Panc1 (cell line): Measurements from ENCODE around the gene TMEM127.
A peak's percentile ranks its signal among the peaks of the same experiment; 100 is the strongest.

ENCODE experiments used
- CTCF ChIP-seq: fragments of 450-650 bp; IDR thresholded peaks from 2 replicates; pipeline ENCODE4 v1.5.1; 2017; ENCODE audit warnings: mild to moderate bottlenecking
- POLR2AphosphoS5 ChIP-seq: IDR thresholded peaks from 2 replicates; pipeline ENCODE4 v1.6.1; 2012; ENCODE audit warnings: mild to moderate bottlenecking, low read depth, low read length, moderate library complexity
- TCF7L2 ChIP-seq: IDR thresholded peaks from 2 replicates; pipeline ENCODE4 v1.6.1; 2011; ENCODE audit warnings: mild to moderate bottlenecking, low read depth, low read length, inconsistent platforms

- TF ChIP-seq POLR2AphosphoS5 (0 out of 2 replicates have a peak, but pooled peaks have one; percentile 15), CTCF (no peak), TCF7L2 (no peak)
Observed at GRCh38 chr2:96209011-96209728, 56.6 kb downstream of the TMEM127 start.
